T-helper 1 cell treated with Interleukin-12 subunit alpha and Interleukin-12 subunit beta and Interleukin-4 antibody, amounts not matched to agents 30 μg/mL and 1 μg/mL, for 36 hours (primary cell): ENCODE measurements around the gene SUMO3.

ENCODE experiments used
- H3K27ac Mint-ChIP-seq: one replicate; pipeline ENCODE4 v1.8.0; 2021; ENCODE audit warnings: mild to moderate bottlenecking, mixed read lengths
- H3K27me3 Mint-ChIP-seq: one replicate; pipeline ENCODE4 v1.8.0; 2021; ENCODE audit warnings: low read depth, mixed read lengths
- H3K36me3 Mint-ChIP-seq: one replicate; pipeline ENCODE4 v1.8.0; 2021; ENCODE audit warnings: low read depth, mixed read lengths
- H3K4me1 Mint-ChIP-seq: one replicate; pipeline ENCODE4 v1.8.0; 2021; ENCODE audit warnings: low read depth, mixed read lengths
- H3K4me3 Mint-ChIP-seq: one replicate; pipeline ENCODE4 v1.8.0; 2021; ENCODE audit warnings: mild to moderate bottlenecking, moderate library complexity, mixed read lengths
- H3K9me3 Mint-ChIP-seq: one replicate; pipeline ENCODE4 v1.8.0; 2021; ENCODE audit warnings: mixed read lengths

The SUMO3 gene

DNA sequence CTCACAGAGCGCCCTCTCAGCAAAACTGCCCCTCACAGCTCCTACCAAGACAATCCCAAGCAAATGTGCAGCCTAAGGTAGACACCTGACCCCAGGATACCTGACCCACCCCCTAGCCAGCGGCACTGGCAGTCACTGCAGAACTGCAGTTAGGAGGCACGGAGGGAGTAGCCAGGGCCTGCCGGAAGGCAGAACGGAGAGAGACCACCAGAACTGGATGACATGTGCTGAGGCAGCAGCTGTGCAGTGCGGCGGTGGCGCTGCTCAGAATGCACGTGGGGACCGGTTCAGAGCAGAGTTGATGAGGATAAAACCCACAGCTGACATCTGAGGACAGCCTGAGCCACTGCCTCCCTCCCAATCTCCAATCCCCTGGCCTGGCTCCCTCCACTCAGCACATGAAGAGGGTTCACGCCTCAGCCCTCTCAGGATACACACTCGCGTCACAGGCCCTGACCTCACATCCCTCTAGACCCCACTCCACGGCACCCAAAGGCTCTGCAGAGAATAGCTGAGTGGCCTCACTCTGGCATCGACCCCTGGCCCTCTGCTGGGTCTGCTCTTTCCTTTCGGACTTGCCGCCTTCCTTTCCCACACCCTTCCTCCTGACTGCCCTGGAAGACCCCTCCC lies 45.9 kb downstream of the SUMO3 start:
- peaks cover 29% of the 10 kb centered on the region for H3K36me3 Mint-ChIP-seq
- peaks cover 1% of the 10 kb centered on the region for H3K4me1 Mint-ChIP-seq
- H3K27ac Mint-ChIP-seq, result no peak overlapping the region
- no peak overlapping the region for H3K4me3 Mint-ChIP-seq
- no peaks in the 10 kb centered on the region for H3K27me3 Mint-ChIP-seq
- H3K9me3 Mint-ChIP-seq, result no peaks in the 10 kb centered on the region

DNA sequence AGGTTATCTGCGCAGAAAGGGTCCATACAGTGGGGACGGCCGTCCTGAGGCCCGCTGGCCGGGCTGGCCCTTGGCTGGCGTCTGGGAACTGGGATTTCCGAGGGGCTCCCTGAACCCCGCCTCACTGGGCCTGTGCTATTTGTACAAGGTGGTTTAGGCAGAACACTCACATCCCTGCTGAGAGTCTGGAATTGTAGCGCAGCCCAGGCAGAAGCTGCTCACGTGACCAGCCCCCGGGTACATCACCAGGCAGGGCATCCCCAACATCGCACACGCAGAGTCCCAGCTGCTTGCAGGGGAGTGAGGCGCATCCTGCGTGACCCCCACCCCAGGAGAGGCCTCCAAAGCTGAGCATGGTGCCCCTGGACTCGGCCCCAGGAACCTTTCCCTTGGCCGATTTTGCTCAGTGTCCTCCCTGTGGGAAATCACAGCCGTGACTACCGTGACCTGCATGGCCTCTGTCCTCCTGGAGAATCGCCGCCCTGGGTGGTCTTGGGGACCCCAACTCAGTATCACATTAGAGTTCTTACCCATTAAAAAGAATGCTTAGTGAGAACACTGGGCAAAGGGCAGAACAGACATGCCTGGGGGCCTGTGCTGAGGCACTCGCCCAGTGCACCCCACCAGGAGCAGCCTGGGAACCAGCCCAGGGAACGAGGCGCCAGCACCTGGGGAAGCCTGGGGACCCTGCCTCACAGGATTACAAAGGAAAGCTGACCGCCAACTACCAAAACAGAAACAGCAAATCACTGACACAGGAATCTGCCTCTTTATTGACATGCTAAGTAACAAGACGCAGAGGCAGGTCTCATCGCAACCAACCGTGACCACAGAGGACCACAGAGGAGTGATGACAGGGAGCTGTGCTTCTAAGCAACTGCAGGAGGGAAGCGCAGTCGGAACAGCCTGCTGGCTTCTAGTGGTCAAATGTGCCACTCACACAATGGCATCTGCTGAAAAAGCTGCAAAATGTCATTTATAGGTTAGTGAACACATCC lies 49.7 kb downstream of the SUMO3 start:
- H3K4me1 Mint-ChIP-seq, result peaks cover 11% of the 10 kb centered on the region
- no peaks in the 10 kb centered on the region for H3K27me3 Mint-ChIP-seq
- peaks cover 16% of the 10 kb centered on the region for H3K36me3 Mint-ChIP-seq
- no peaks in the 10 kb centered on the region for H3K9me3 Mint-ChIP-seq
- no peak overlapping the region for H3K27ac Mint-ChIP-seq
- H3K4me3 Mint-ChIP-seq, result no peak overlapping the region

DNA sequence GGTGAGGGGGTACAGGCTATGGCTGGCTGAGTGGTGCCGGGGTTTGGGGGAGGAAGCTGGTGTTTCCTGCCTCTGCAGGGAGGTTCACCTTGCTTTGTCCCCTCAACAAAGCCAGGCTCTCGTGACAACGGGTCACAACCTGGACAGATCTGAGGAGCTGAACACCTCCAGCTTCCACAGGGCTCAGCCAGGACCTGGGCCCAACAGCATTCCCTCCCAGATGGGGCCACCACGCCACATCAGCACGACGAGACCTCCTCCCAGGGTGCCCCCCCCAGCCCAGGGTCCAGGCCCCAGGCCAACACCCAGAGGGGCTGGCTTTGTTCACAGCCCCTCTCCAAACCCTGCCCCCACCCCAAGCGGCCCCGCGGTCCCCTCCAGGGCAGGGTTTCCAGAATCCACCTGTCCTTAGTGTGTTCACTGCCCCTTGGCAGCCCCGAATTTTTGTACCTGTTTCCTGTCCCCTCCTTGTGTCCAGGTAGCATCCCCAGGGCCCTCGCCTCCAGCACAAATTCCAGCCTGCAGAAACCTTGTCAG lies 51.0 kb downstream of the SUMO3 start:
- no peak overlapping the region for H3K27ac Mint-ChIP-seq
- H3K9me3 Mint-ChIP-seq, result no peaks in the 10 kb centered on the region
- H3K27me3 Mint-ChIP-seq, result no peaks in the 10 kb centered on the region
- no peak overlapping the region for H3K4me3 Mint-ChIP-seq
- peaks cover 8% of the 10 kb centered on the region for H3K36me3 Mint-ChIP-seq
- H3K4me1 Mint-ChIP-seq, result peaks cover 11% of the 10 kb centered on the region

DNA sequence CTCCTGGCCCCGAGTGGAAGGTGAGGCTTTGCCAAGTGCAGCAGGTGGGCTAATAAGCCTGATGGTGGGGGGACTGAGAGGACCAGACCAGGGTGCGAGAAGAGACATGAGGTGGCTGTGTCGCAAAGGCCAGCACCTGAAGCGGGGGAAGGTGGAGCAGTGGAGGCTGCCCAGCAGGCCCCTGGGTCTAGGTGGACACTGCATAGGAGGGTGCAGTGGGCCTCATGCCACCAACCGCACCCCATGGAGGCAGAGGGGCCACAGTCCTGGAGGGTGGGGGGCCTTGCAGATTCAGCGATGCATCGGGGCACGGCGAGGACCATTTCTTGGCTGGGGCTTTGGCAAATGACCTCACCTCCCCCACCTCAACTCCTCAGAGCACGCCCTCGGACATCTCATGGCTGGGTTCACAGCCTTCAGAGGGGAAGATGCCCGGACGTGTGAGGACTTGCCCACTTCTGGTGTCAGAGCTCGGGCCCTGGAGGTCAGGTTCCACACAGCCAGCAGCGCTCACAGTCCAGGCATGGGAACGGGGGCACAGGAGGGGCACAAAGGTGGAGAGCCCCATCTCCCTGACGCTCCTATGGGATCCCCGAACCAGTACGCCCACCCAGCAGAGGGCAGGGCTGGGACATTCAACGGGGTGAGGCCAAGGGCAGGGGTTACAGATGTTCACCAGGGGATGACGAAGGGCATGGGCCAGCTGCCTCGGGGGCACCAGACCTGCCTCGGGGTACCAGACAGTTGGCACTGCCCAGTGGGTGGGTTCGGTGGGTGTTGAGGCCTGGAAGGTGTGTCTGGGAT lies 51.6 kb downstream of the SUMO3 start:
- Mint-ChIP-seq H3K36me3 (peaks cover 8% of the 10 kb centered on the region), H3K9me3 (no peaks in the 10 kb centered on the region), H3K27me3 (no peaks in the 10 kb centered on the region), H3K4me3 (no peak overlapping the region), H3K4me1 (peaks cover 11% of the 10 kb centered on the region), H3K27ac (peak overlapping the region; percentile 93)

DNA sequence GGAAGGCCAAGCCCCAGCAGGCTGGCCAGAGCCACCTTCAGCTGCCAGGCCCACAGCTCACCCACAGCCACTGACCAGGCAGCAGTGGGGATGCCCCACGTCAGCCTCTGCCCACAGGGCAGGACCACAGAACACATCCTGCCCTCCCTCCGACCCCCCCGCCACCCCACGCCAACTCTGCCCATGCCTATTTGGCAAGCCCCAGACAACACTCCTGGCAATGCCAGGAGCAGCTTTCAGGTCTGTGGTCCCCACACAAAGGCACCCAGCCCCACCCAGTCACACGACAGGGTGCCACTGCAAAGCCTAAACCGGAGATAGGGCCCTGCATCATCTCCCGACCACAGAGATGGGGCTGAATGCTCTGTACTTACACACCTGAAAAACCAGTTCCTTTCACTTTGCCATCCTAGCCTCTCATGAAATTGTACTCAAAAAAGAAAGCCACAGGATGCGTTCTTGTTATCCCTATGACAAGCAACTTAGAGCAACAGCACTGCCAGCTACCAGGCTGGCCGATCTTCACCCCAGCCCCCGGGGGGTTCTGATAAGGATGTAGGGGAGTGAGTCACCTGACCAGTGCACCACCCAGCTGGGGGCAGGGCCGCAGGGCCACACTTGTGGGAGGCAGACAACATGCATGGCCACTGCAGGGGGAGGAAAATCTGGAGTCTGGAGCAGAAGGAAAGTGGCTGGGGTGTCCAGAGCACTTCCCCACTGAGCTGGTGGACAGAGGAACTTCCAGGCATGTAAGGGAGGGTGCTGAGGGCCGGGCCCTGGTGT lies 52.4 kb downstream of the SUMO3 start:
- Mint-ChIP-seq H3K9me3 (no peaks in the 10 kb centered on the region), H3K4me1 (peaks cover 11% of the 10 kb centered on the region), H3K36me3 (peaks cover 8% of the 10 kb centered on the region), H3K27ac (peak overlapping the region; percentile 93), H3K27me3 (no peaks in the 10 kb centered on the region), H3K4me3 (peak overlapping the region; percentile 44)

DNA sequence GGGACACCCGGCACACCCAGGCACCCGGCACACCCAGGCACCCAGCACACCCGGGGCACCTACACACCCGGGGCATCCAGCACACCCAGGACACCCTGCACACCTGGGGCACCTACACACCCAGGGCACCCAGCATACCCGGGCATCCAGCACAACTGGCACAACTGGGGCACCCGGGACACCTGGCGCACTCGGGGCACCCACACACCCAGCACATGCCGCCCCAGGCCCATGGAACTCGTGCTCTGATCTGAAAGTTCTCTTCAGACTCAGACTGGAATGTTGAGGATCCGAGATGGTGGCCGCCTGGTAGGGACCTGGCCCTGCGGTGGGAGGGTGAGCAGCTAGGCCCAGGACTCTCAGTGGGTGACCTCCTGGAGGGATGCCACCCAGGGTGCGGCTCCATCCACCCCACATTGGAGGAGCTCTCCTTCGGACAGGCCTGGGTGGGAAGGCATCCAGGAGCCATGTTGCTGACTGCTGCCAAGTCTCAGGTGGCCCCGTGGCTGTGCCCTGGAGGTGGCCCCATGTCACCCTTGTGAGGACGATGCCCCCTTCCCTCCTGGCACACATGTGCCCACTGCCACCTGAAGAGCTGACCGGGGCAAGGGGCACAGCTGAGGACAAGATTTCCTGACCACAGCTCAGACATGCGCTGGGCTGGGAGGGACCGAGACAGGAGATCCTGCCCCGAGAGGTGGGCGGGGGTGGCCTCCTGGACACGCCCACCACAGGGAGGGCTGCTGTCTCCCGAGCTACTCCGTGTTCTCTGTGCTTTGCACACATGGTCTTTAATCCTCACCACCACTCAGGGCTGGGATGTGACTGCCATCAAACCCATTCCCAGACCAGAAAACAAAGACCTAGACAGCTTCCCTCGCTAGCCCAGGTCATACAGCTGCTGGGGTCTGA lies 53.3 kb downstream of the SUMO3 start:
- Mint-ChIP-seq H3K4me1 (peaks cover 11% of the 10 kb centered on the region), H3K27me3 (no peaks in the 10 kb centered on the region), H3K36me3 (peaks cover 7% of the 10 kb centered on the region), H3K4me3 (no peak overlapping the region), H3K9me3 (no peaks in the 10 kb centered on the region), H3K27ac (no peak overlapping the region)

DNA sequence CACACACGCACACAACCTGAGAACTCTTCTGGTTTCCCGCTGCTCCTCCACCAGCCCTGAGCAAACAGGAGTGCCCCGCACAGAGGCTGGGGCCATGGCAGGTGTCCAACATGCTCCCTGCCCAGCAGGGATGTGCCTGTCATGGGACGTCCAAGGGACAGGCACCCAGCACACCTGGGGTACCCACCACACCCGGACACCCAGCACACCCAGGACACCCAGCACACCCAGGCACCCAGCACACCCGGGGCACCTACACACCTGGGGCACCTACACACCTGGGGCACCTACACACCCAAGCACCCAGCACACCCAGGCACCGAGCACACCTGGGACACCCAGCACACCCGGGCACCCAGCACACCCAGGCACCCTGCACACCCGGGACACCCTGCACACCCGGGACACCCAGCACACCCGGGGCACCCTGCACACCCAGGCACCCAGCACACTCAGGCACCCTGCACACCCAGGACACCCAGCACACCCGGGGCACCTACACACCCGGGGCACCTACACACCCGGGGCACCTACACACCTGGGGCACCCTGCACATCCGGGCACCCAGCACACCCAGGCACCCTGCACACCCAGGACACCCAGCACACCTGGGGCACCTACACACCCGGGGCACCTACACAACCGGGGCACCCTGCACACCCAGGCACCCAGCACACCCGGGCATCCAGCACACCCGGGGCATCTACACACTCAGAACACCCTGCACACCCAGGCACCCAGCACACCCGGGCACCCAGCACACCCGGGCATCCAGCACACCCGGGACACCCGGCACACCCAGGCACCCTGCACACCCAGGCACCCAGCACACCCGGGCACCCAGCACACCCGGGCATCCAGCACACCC lies 54.2 kb downstream of the SUMO3 start:
- Mint-ChIP-seq H3K4me3 (no peak overlapping the region), H3K27ac (no peak overlapping the region), H3K36me3 (peaks cover 3% of the 10 kb centered on the region), H3K9me3 (no peaks in the 10 kb centered on the region), H3K27me3 (no peaks in the 10 kb centered on the region), H3K4me1 (peaks cover 11% of the 10 kb centered on the region)

DNA sequence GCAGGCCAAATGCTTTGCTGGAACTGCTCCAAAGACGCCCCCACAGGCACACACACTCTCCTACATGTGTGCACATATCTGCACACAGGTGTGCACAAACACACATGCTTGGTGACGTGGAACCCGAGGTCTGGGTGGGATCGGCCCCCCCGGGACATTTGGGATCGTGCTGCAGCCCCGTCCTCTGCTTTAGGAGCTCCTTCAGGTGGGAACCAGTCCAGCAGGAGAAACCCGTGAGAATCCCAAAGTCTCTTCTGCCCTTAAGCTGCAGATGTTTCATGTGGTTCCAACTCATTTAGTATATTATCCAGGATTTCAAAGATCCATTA lies 54.8 kb downstream of the SUMO3 start:
- Mint-ChIP-seq H3K9me3 (no peaks in the 10 kb centered on the region), H3K36me3 (no peaks in the 10 kb centered on the region), H3K27me3 (no peaks in the 10 kb centered on the region), H3K4me3 (no peak overlapping the region), H3K27ac (no peak overlapping the region), H3K4me1 (peaks cover 11% of the 10 kb centered on the region)

DNA sequence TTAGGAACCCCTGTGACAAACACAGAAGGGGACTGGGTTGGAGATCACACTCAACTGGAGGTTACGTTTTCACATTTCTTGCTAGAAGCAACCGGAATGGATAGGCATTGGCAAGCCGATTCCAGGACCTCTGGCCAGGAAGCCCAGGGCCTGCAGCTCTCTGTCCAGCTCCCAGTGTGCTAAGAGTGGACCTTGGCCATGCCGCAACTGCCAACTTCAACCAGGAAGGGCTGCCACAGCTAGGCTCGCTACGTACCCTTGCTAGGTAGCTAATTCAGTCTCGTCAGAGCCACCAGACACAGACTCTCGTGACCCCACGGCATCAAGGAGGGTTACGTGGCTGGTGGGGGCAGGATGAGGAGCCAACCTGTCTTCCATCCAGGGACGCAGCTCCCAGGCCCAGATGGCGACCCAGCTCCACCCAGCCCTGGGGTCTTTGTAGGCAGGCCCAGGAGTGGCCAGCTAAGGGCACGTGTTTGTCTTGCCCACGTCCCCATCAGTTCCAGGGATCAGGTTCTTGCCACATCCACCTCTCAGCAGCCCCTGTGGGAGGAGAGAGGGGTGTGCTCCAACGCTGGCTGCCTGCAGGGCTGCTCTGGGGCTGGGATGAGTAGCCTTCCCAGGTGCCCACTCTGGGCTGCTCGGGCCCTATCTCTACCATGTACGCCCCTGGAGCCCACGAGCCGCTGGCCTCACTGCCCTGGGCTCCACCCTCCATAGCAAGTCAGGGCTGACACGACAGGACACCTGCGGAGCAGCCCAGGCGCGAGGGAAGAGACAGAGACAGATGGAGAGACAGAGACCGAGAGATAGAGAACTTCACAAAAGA lies 55.4 kb downstream of the SUMO3 start:
- Mint-ChIP-seq H3K9me3 (no peaks in the 10 kb centered on the region), H3K36me3 (no peaks in the 10 kb centered on the region), H3K4me1 (peaks cover 11% of the 10 kb centered on the region), H3K4me3 (no peak overlapping the region), H3K27ac (no peak overlapping the region), H3K27me3 (no peaks in the 10 kb centered on the region)

DNA sequence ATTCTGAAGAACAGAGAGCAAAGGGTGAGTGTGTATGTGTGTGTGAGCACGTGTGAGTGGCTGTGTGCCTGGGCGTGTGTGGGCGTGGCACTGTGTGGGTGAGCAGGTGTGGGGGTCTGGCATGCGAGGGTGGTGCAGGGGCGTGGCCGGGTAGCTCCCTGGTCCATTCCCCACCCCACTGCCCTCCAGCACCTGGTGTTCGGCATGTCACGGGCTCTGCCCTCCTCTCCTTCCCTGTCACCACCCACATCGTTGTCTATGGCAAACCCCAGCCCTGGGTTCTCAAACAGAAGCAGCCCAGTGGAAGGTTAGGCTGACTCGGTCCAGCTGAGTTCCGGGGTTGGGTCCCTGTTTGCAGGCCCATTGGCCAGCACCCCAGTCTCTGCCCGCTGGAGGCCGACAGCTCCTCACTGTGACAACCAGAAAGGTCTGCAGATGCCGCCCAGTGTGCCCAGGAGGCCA lies 56.1 kb downstream of the SUMO3 start:
- no peaks in the 10 kb centered on the region for H3K36me3 Mint-ChIP-seq
- no peak overlapping the region for H3K4me3 Mint-ChIP-seq
- no peaks in the 10 kb centered on the region for H3K9me3 Mint-ChIP-seq

DNA sequence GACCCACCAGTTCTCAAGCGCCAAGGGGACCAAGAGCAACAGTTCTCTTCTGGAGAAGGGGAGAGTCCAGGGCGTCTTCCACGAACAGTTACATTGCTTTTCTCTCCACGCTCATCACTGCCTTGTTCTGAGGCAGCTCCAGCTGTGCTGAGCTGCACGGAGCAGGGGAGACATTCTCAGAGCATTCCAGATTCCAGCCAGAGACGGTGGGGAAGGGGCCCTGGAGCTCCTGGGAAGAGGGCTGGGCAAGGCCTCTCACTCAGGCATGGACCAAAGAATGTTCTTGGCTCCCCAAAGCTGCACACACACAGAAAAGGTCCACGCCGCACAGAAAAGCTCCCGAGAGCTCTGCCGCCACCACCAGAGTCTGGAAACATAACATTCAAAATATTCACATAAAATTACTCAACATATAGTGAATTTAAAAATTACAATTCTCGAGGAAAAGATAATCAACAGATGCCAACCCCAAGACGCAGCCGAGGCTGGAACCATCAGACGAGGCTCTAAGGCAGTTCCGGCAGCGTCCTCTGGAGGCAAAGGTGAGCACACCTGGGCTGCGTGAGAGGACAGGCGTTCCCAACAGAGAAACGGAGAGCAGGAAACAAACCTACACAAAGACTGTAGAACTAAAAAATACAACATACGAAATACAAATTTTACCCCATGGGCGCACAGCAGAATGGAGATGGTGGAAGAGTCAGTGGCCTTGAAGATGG lies 56.7 kb downstream of the SUMO3 start:
- H3K27ac Mint-ChIP-seq, result no peak overlapping the region
- no peaks in the 10 kb centered on the region for H3K27me3 Mint-ChIP-seq
- H3K9me3 Mint-ChIP-seq, result no peaks in the 10 kb centered on the region
- no peak overlapping the region for H3K4me3 Mint-ChIP-seq
- peaks cover 11% of the 10 kb centered on the region for H3K4me1 Mint-ChIP-seq
- H3K36me3 Mint-ChIP-seq, result no peaks in the 10 kb centered on the region

More for the DNA sequence above, 56.1 kb downstream of the SUMO3 start:
- no peak overlapping the region for H3K27ac Mint-ChIP-seq
- no peaks in the 10 kb centered on the region for H3K27me3 Mint-ChIP-seq
- H3K4me1 Mint-ChIP-seq, result peaks cover 11% of the 10 kb centered on the region
